Endothelial cell of umbilical vein (primary cell): ENCODE measurements around the gene CCBE1. TPM values are rescaled to one million over a fixed set of nuclear protein-coding genes. Genes with fewer than 3 reads are reported as not detected.

Experiments used
- BruUV-seq: library from RNA; stranded (reverse); fragments of 400-500 nt; replicated peaks from 2 replicates; lab custom pipeline; 2021; lab: Mats Ljungman, UMichigan
- CTCF ChIA-PET: fragments of 300-600, 350-600 bp; sonication (Branson Sonifier 250); formaldehyde crosslinking; loops from one replicate; lab custom pipeline; 2021; ENCODE audit warnings: antibody characterized with exemption, inconsistent platforms; lab: Charles Lee
- POLR2A ChIA-PET: fragments of 300-600, 350-600 bp; sonication (Branson Sonifier 250); formaldehyde crosslinking; loops from one replicate; lab custom pipeline; 2021; ENCODE audit warnings: antibody characterized with exemption, inconsistent platforms; lab: Charles Lee
- DNase-seq: peaks from one replicate; pipeline ENCODE4 v3.0.0-alpha.2; 2011; ENCODE audit warnings: low read depth, low spot score
- FAIRE-seq: peaks from 2 replicates; lab custom pipeline; 2011; peaks lifted over from hg19 to GRCh38; lab: Jason Lieb, UNC
- H2AFZ ChIP-seq: 2 replicates; pipeline ENCODE4 v1.6.0; 2012; ENCODE audit warnings: low read depth, low read length, control low read depth, inconsistent platforms
- H3K27ac ChIP-seq: 2 replicates; pipeline ENCODE4 v1.5.1; 2011; ENCODE audit warnings: low read depth, mild to moderate bottlenecking, control low read depth, low read length, moderate library complexity; ENCODE audit not compliant: insufficient read depth
- H3K27me3 ChIP-seq, 2 experiments: 2 replicates each; pipeline versions ENCODE4 v1.6.0 to v1.6.1; 2011; ENCODE audit warnings: low read length in 2 of 2, mixed read lengths in 1 of 2; ENCODE audit not compliant: control insufficient read depth in 2 of 2, insufficient read depth in 2 of 2
- H3K36me3 ChIP-seq, 2 experiments: 2 replicates in 1 of 2; 3 replicates in 1 of 2; pipeline ENCODE4 v1.5.1; 2011; ENCODE audit warnings: low read length in 2 of 2, mild to moderate bottlenecking in 1 of 2, moderate library complexity in 1 of 2; ENCODE audit not compliant: control insufficient read depth in 2 of 2, insufficient read depth in 2 of 2; ENCODE audit errors: extremely low read depth in 1 of 2
- H3K4me1 ChIP-seq: 3 replicates; pipeline ENCODE4 v1.5.1; 2011; ENCODE audit warnings: mild to moderate bottlenecking, low read length; ENCODE audit not compliant: control insufficient read depth, insufficient read depth; ENCODE audit errors: extremely low read depth
- H3K4me2 ChIP-seq: 2 replicates; pipeline ENCODE4 v1.6.1; 2011; ENCODE audit warnings: low read length, control low read depth, mixed read lengths; ENCODE audit not compliant: insufficient read depth
- H3K4me3 ChIP-seq, 3 experiments: fragments of 200-600 bp in 1 of 3; sonication (generic), shearing (Covaris generic) in 1 of 3; replicated peaks in 1 of 3; 2 replicates each; pipeline ENCODE4 v1.5.1; 2011 to 2016; ENCODE audit warnings: control low read depth in 3 of 3, low read length in 3 of 3, mild to moderate bottlenecking in 2 of 3, inconsistent platforms in 1 of 3, low read depth in 1 of 3, moderate library complexity in 1 of 3; ENCODE audit not compliant: insufficient read depth in 1 of 3
- H3K79me2 ChIP-seq: 2 replicates; pipeline ENCODE4 v1.6.0; 2012; ENCODE audit warnings: low read length, inconsistent platforms; ENCODE audit not compliant: control insufficient read depth, insufficient read depth
- H3K9ac ChIP-seq: replicated peaks from 2 replicates; pipeline ENCODE3; 2011; ENCODE audit warnings: low read length, control low read depth; ENCODE audit not compliant: insufficient read depth; ENCODE audit errors: extremely low read depth
- H3K9me1 ChIP-seq: replicated peaks from 3 replicates; pipeline ENCODE4 v1.6.0; 2011; ENCODE audit warnings: mild to moderate bottlenecking, low read length; ENCODE audit not compliant: control insufficient read depth, insufficient read depth; ENCODE audit errors: extremely low read depth
- H3K9me3 ChIP-seq: replicated peaks from 2 replicates; pipeline ENCODE4 v1.5.1; 2012; ENCODE audit warnings: low read length, inconsistent platforms; ENCODE audit not compliant: control insufficient read depth, insufficient read depth
- H4K20me1 ChIP-seq: replicated peaks from 2 replicates; pipeline ENCODE3; 2011; ENCODE audit warnings: mild to moderate bottlenecking, low read length; ENCODE audit not compliant: control insufficient read depth, insufficient read depth; ENCODE audit errors: extremely low read depth
- EZH2 ChIP-seq: IDR thresholded peaks from 2 replicates; pipeline ENCODE4 v1.6.1; 2012; ENCODE audit warnings: borderline replicate concordance, low read depth, mild to moderate bottlenecking, moderate library complexity, low read length, inconsistent platforms; ENCODE audit not compliant: severe bottlenecking
- FOS ChIP-seq: IDR thresholded peaks from 2 replicates; pipeline ENCODE4 v1.6.1; 2011; ENCODE audit warnings: mild to moderate bottlenecking, low read length, moderate library complexity, borderline replicate concordance; ENCODE audit not compliant: insufficient read depth
- GATA2 ChIP-seq: IDR thresholded peaks from 2 replicates; pipeline ENCODE4 v1.7.0; 2011; ENCODE audit warnings: low read depth, mild to moderate bottlenecking, moderate library complexity, mixed read lengths, low read length; ENCODE audit not compliant: insufficient read length, insufficient read depth
- JUN ChIP-seq: IDR thresholded peaks from 2 replicates; pipeline ENCODE4 v1.6.1; 2011; ENCODE audit warnings: borderline replicate concordance, low read depth; ENCODE audit not compliant: insufficient read length, insufficient read depth
- MYC ChIP-seq: IDR thresholded peaks from one replicate; pipeline ENCODE4 v1.6.1; 2011; ENCODE audit warnings: mild to moderate bottlenecking, low read depth, low read length
- POLR2A ChIP-seq: IDR thresholded peaks from 2 replicates; pipeline ENCODE4 v1.6.1; 2012; ENCODE audit warnings: low read depth, mild to moderate bottlenecking, control low read depth, low read length
- POLR2AphosphoS5 ChIP-seq: IDR thresholded peaks from 2 replicates; pipeline ENCODE4 v1.6.1; 2012; ENCODE audit warnings: low read depth, mild to moderate bottlenecking, control low read depth, low read length, moderate library complexity; ENCODE audit not compliant: insufficient read depth
- dilution Hi-C: fragments of 300-500 bp; cut with MboI; formaldehyde crosslinking; loops from one replicate; pipeline ENCODE4 v1.15.0; 2019; ENCODE audit warnings: low sequenced_read_pairs; ENCODE audit not compliant: extremely low pct_ligation_motif_present
- intact Hi-C: fragments of 100-400 bp; cut with micrococcal nuclease; formaldehyde crosslinking; loops from one replicate; pipeline ENCODE4 v1.10.0; 2022
- polyA plus RNA-seq, 4 experiments: library from polyadenylated mRNA; depleted of rRNA in 3 of 4; stranded (reverse) in 3 of 4; unstranded in 1 of 4; fragments of >200 nt; gene quantifications; 2 replicates each; pipeline versions ENCODE4 v1.2.1 to v1.2.3, GENCODE V29; 2011 to 2012; ENCODE audit warnings: missing spikeins in 1 of 4
- total RNA-seq: library from RNA; stranded (reverse); gene quantifications from 2 replicates; pipeline ENCODE4 v1.2.3, GENCODE V29; 2021
- TF ChIP-seq, protein P1 (sequence below), 2 donors: IDR thresholded peaks; 1 replicate in 1 of 2; 2 replicates in 1 of 2; pipeline ENCODE4 v1.5.1; 2011; ENCODE audit warnings: low read length in 2 of 2, mild to moderate bottlenecking in 2 of 2, moderate library complexity in 2 of 2, control low read depth in 1 of 2, inconsistent platforms in 1 of 2, low read depth in 1 of 2; ENCODE audit not compliant: insufficient read depth in 1 of 2; ENCODE audit errors: extremely low read depth in 1 of 2
- TF ChIP-seq, protein P2 (sequence below): IDR thresholded peaks from 2 replicates; pipeline ENCODE4 v1.6.1; 2011; ENCODE audit not compliant: insufficient read depth, insufficient read length

Gene CCBE1
- total and polyA plus RNA-seq, 2 donors (not counting 3 experiments of a cell fraction or from before 2014, with no cell fraction given): 0.04 TPM; not detected in 1

DNA sequence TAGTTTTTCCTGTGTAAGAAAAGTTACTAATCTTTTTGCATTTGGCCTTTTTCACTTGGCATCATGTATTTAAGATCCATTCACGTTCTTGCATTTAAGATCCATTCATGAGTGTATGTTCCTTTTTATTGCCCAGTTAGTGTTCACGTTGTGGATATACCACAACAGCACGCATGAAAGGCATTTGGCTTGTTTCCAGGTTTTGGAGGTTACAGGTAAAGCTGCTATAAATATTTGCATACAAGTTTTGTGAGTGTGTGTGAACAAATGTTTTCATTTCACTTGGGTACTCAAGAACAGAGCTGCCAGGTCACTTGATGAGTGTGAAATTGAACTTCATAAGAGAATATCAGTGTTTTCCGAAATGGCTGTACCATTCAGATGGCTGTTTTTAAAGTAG is 121.2 kb downstream of the CCBE1 start:
- H3K9me3 ChIP-seq: no peaks in the 10 kb centered on the region
- ChIA-PET CTCF (interaction anchor here (1.2 to 1.7 kb wide), 4 partner anchors 10 to 121 kb away, joined by 3 to 4 read pairs (median 4); partner anchors contain the start of gene CCBE1), POLR2A (no interaction called here)
- H3K36me3 ChIP-seq: no peaks in the 10 kb centered on the region
- DNase-seq: no peak
- H3K9me1 ChIP-seq: no peaks in the 10 kb centered on the region
- TF ChIP-seq, protein P1, sequence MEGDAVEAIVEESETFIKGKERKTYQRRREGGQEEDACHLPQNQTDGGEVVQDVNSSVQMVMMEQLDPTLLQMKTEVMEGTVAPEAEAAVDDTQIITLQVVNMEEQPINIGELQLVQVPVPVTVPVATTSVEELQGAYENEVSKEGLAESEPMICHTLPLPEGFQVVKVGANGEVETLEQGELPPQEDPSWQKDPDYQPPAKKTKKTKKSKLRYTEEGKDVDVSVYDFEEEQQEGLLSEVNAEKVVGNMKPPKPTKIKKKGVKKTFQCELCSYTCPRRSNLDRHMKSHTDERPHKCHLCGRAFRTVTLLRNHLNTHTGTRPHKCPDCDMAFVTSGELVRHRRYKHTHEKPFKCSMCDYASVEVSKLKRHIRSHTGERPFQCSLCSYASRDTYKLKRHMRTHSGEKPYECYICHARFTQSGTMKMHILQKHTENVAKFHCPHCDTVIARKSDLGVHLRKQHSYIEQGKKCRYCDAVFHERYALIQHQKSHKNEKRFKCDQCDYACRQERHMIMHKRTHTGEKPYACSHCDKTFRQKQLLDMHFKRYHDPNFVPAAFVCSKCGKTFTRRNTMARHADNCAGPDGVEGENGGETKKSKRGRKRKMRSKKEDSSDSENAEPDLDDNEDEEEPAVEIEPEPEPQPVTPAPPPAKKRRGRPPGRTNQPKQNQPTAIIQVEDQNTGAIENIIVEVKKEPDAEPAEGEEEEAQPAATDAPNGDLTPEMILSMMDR (IDR thresholded peaks at IDR 0.05; ENCODE audit: extremely low read depth in 1 of 2, insufficient read depth in 1 of 2, low read depth in 1 of 2, low read length in 2 of 2): no peak
- no peak for TF ChIP-seq MYC
- TF ChIP-seq EZH2: no peak
- TF ChIP-seq FOS: no peak
- TF ChIP-seq, protein P2, sequence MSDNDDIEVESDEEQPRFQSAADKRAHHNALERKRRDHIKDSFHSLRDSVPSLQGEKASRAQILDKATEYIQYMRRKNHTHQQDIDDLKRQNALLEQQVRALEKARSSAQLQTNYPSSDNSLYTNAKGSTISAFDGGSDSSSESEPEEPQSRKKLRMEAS: no peak
- no peak for TF ChIP-seq POLR2A
- TF ChIP-seq JUN: no peak
- TF ChIP-seq POLR2AphosphoS5: no peak
- TF ChIP-seq GATA2: no peak
- H3K27me3 ChIP-seq: no peaks in the 10 kb centered on the region
- H3K27ac ChIP-seq: no peak overlapping the region
- H3K79me2 ChIP-seq: no peaks in the 10 kb centered on the region
- no peak overlapping the region for H3K4me2 ChIP-seq
- intact Hi-C loops: no loop called here
- no peak overlapping the region for H3K9ac ChIP-seq
- no peak overlapping the region for H2AFZ ChIP-seq
- dilution Hi-C loops: no loop called here
- FAIRE-seq: no peak
- no peaks in the 10 kb centered on the region for H4K20me1 ChIP-seq
- BruUV-seq: no TSS peak
- H3K4me1 ChIP-seq: no peaks in the 10 kb centered on the region
- H3K4me3 ChIP-seq: no peak overlapping the region
